MM.1S (cell line): ENCODE measurements around the gene TRPM8.

Source experiments
- DNase-seq: peaks from one replicate; pipeline ENCODE4 v3.0.0-alpha.2; 2015
- H2AFZ ChIP-seq: fragments of 300-600 bp; sonication (generic); 2 replicates; pipeline ENCODE4 v1.6.0; 2016; ENCODE audit warnings: antibody characterized with exemption, low read length
- H3F3A ChIP-seq: fragments of 300-600 bp; sonication (generic); 2 replicates; pipeline ENCODE4 v1.6.1; 2016; ENCODE audit warnings: mild to moderate bottlenecking, antibody characterized with exemption, low read length, moderate library complexity, mixed read lengths; ENCODE audit not compliant: insufficient read depth
- H3K27ac ChIP-seq: fragments of 300-600 bp; sonication (generic); 2 replicates; pipeline ENCODE4 v1.5.1; 2016; ENCODE audit warnings: mild to moderate bottlenecking, low read length
- H3K27me3 ChIP-seq: fragments of 300-600 bp; sonication (generic); replicated peaks from 2 replicates; pipeline ENCODE4 v1.6.0; 2016; ENCODE audit warnings: low read length; ENCODE audit not compliant: insufficient read depth
- H3K36me3 ChIP-seq: fragments of 300-600 bp; sonication (generic); replicated peaks from 2 replicates; pipeline ENCODE4 v1.6.1; 2016; ENCODE audit warnings: mild to moderate bottlenecking, low read length, mixed read lengths; ENCODE audit not compliant: insufficient read depth
- H3K4me1 ChIP-seq: fragments of 300-600 bp; sonication (generic); 2 replicates; pipeline ENCODE4 v1.6.1; 2016; ENCODE audit warnings: low read length, mixed read lengths
- H3K4me2 ChIP-seq: fragments of 300-600 bp; sonication (generic); 2 replicates; pipeline ENCODE4 v1.6.0; 2016; ENCODE audit warnings: low read depth, low read length
- H3K4me3 ChIP-seq: fragments of 300-600 bp; sonication (generic); 2 replicates; pipeline ENCODE4 v1.5.1; 2016; ENCODE audit warnings: low read length, mixed read lengths
- H3K79me2 ChIP-seq: fragments of 300-600 bp; sonication (generic); 2 replicates; pipeline ENCODE4 v1.6.1; 2016; ENCODE audit warnings: mixed run types, low read length, mixed read lengths
- H3K9ac ChIP-seq: fragments of 300-600 bp; sonication (generic); 2 replicates; pipeline ENCODE4 v1.6.1; 2016; ENCODE audit warnings: low read length, mixed read lengths
- H3K9me2 ChIP-seq: fragments of 300-600 bp; sonication (generic); replicated peaks from 2 replicates; pipeline ENCODE4 v1.6.1; 2016; ENCODE audit warnings: mild to moderate bottlenecking, low read length, mixed read lengths; ENCODE audit not compliant: insufficient read depth
- H3K9me3 ChIP-seq: fragments of 300-600 bp; sonication (generic); replicated peaks from 2 replicates; pipeline ENCODE4 v1.6.1; 2016; ENCODE audit warnings: mild to moderate bottlenecking, low read length, mixed read lengths; ENCODE audit not compliant: insufficient read depth
- H4K20me1 ChIP-seq: fragments of 300-600 bp; sonication (generic); 2 replicates; pipeline ENCODE4 v1.6.1; 2016; ENCODE audit warnings: mild to moderate bottlenecking, low read length, moderate library complexity, mixed read lengths; ENCODE audit not compliant: insufficient read depth
- EZH2 ChIP-seq: fragments of 300-600 bp; sonication (generic); optimal IDR thresholded peaks from 2 replicates; pipeline ENCODE3; 2017; ENCODE audit warnings: low read depth, mild to moderate bottlenecking, antibody characterized with exemption, low read length, mixed read lengths
- EZH2phosphoT487 ChIP-seq: fragments of 300-600 bp; sonication (generic); IDR thresholded peaks from 2 replicates; pipeline ENCODE4 v1.6.1; 2018; ENCODE audit warnings: antibody characterized with exemption, low read length
- TF ChIP-seq, protein P1 (sequence below): fragments of 300-600 bp; sonication (generic); IDR thresholded peaks from 2 replicates; pipeline ENCODE4 v1.5.1; 2016; ENCODE audit warnings: antibody characterized with exemption, low read length, mixed read lengths

TRPM8 gene

DNA sequence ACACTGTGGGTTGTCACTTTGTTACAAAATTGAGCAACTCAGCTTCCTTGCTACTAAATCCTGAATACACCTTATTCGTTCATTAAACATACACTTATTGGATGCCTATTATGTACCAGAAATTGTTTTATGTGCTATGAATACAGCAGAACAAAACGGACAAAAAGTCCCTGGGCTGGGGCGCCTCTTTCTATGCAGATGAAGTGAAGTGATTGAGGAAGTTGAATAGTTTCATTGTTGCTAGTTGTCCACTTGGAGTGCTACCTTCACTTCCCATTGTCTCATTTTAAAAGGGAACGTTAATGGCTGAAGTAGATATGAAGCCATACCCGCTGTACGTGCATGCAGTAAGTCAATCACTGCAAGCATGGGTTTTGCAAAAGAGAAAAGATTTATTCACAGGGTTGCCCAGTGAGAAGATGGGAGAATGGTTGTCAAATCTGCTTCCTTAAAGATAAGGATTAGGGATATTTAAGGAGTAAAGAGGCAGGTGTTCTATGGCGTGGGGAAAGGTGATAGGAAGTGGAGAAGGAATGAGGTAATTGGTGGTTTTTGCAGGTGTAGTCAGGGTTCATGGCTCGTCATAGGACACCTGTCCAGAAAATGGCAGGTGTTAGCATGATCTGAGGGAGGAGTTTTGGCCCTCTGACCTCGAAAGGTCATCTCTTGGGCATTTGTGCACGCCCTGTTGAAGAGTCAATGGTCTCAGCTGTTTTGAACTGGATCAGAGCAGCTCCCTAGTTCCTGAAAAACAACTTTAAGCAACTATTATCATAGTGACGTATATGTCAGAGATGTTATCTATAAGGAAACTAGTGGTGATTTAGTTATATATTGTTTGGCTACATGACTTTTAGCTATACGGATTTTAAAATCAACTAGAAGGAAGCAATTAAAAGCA lies 23.5 kb downstream of the TRPM8 start:
- Histone ChIP-seq H3K9me3 (no peaks in the 10 kb centered on the region), H2AFZ (0 out of 2 replicates have a peak overlapping the region, but pooled peaks have one; percentile 8), H3K36me3 (no peaks in the 10 kb centered on the region), H3F3A (no peaks in the 10 kb centered on the region; the same call in none of the 2 replicates), H4K20me1 (no peaks in the 10 kb centered on the region), H3K4me2 (peak overlapping the region; percentile 45), H3K27me3 (no peaks in the 10 kb centered on the region), H3K4me3 (0 out of 2 replicates have a peak overlapping the region, but pooled peaks have one; percentile 13), H3K79me2 (no peaks in the 10 kb centered on the region), H3K27ac (peak overlapping the region; percentile 82), H3K9me2 (no peaks in the 10 kb centered on the region), H3K9ac (peak overlapping the region; percentile 43; the same call in 1 of the 2 replicates), H3K4me1 (peaks cover 14% of the 10 kb centered on the region)
- TF ChIP-seq EZH2phosphoT487: no peak
- TF ChIP-seq, protein P1, sequence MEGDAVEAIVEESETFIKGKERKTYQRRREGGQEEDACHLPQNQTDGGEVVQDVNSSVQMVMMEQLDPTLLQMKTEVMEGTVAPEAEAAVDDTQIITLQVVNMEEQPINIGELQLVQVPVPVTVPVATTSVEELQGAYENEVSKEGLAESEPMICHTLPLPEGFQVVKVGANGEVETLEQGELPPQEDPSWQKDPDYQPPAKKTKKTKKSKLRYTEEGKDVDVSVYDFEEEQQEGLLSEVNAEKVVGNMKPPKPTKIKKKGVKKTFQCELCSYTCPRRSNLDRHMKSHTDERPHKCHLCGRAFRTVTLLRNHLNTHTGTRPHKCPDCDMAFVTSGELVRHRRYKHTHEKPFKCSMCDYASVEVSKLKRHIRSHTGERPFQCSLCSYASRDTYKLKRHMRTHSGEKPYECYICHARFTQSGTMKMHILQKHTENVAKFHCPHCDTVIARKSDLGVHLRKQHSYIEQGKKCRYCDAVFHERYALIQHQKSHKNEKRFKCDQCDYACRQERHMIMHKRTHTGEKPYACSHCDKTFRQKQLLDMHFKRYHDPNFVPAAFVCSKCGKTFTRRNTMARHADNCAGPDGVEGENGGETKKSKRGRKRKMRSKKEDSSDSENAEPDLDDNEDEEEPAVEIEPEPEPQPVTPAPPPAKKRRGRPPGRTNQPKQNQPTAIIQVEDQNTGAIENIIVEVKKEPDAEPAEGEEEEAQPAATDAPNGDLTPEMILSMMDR: no peak
- no peak for TF ChIP-seq EZH2
- peak; percentile 55 for DNase-seq

DNA sequence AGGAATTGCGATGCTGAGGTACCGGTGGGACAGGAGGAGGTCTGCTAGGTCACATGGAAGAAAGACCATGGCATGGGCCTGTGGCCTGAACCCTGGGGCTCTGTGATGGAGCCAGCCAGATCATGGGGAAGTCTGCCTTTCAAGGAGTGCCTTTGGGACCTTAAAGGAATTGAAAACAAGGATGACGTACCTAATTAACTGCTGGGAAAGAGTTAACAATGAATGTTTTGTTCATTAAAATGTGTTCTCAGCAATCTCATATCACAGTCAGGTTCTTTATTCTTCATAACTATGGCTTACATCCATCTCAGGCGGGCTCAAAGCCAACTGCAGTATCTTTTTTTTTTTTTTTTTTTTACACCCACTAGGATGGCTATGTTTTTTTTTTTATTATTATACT lies 25.6 kb downstream of the TRPM8 start:
- no peaks in the 10 kb centered on the region for H3K79me2 ChIP-seq
- H3K4me3 ChIP-seq: no peak overlapping the region
- no peak overlapping the region for H3K27ac ChIP-seq
- H3K27me3 ChIP-seq: no peaks in the 10 kb centered on the region
- H3K9ac ChIP-seq: no peak overlapping the region
- peaks cover 14% of the 10 kb centered on the region for H3K4me1 ChIP-seq
- H3K9me2 ChIP-seq: no peaks in the 10 kb centered on the region
- H3K9me3 ChIP-seq: no peaks in the 10 kb centered on the region
- no peak overlapping the region for H2AFZ ChIP-seq
- TF ChIP-seq, protein P1: no peak
- TF ChIP-seq EZH2phosphoT487 (no peak), EZH2 (no peak)
- no peaks in the 10 kb centered on the region for H4K20me1 ChIP-seq
- no peaks in the 10 kb centered on the region; the same call in none of the 2 replicates for H3F3A ChIP-seq
- DNase-seq: no peak
- no peaks in the 10 kb centered on the region for H3K36me3 ChIP-seq
- no peak overlapping the region for H3K4me2 ChIP-seq

DNA sequence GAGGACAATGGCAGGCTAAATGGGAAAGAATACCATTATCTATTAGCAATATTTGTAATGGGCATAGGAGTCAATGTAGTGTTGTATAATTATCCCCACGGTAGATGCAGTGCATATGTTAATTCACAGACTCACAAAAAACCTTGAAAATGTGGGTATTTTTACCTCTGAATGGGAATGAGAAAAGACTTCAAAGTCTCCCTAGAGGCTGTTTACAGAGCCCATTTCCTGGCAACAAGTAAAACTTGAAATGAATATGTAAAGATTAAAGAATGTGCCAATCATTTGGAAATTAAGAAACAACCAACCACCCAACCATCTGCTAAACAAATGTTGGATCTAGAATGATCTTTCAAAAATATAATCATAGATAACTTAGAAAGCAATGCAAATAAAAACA lies 27.1 kb downstream of the TRPM8 start:
- Histone ChIP-seq H3K36me3 (no peaks in the 10 kb centered on the region), H3K27me3 (no peaks in the 10 kb centered on the region), H3K9ac (no peak overlapping the region), H3K27ac (no peak overlapping the region), H3K4me2 (no peak overlapping the region), H3K79me2 (no peaks in the 10 kb centered on the region), H2AFZ (no peak overlapping the region), H4K20me1 (no peaks in the 10 kb centered on the region), H3K4me3 (no peak overlapping the region), H3K4me1 (peaks cover 14% of the 10 kb centered on the region), H3K9me2 (no peaks in the 10 kb centered on the region), H3K9me3 (no peaks in the 10 kb centered on the region), H3F3A (no peaks in the 10 kb centered on the region; the same call in none of the 2 replicates)
- no peak for DNase-seq
- TF ChIP-seq, protein P1: no peak
